Measurements from ENCODE around the gene SPSB2. TPM values are rescaled to one million over a fixed set of nuclear protein-coding genes. Genes with fewer than 3 reads are reported as not detected.

Gene SPSB2
- total and polyA plus RNA-seq, 9 of the 15 experiments (the other 6 are each of a cell fraction or from before 2014, with no cell fraction given) = 0.10 to 10.6 (median 1.9) TPM

DNA sequence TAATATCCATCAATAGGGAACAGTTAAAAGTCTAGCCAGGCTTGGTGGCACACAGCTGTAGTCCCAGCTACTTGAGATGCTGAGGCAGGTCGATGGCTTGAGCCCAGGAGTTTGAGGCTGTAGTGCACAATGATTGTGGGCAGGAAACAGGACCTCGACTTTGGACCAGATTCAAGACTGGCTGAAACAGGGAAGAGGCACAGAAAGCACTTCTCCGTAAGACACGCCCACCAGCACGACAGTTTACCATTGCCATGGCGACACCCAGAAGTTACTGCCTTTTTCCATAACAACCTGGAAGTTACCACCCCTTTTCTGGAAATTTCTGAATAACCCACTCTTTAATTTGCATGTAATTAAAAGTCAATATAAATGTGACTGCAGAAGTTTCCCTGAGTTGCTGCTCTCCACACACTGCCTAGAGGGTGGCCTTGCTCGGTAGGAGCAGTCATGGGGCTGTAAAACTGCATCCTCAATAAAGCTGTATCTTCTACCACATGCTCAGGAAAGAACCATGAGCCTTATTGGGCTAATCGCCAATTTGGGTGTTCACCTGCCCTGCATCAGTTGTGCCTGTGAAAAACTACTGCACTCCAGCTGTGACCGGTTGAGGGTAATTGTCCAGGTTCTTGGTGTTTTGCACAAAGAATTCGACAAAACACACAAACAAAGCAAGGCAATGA is 26.9 kb upstream of the SPSB2 start (continued):
- TF ChIP-seq, protein P1, sequence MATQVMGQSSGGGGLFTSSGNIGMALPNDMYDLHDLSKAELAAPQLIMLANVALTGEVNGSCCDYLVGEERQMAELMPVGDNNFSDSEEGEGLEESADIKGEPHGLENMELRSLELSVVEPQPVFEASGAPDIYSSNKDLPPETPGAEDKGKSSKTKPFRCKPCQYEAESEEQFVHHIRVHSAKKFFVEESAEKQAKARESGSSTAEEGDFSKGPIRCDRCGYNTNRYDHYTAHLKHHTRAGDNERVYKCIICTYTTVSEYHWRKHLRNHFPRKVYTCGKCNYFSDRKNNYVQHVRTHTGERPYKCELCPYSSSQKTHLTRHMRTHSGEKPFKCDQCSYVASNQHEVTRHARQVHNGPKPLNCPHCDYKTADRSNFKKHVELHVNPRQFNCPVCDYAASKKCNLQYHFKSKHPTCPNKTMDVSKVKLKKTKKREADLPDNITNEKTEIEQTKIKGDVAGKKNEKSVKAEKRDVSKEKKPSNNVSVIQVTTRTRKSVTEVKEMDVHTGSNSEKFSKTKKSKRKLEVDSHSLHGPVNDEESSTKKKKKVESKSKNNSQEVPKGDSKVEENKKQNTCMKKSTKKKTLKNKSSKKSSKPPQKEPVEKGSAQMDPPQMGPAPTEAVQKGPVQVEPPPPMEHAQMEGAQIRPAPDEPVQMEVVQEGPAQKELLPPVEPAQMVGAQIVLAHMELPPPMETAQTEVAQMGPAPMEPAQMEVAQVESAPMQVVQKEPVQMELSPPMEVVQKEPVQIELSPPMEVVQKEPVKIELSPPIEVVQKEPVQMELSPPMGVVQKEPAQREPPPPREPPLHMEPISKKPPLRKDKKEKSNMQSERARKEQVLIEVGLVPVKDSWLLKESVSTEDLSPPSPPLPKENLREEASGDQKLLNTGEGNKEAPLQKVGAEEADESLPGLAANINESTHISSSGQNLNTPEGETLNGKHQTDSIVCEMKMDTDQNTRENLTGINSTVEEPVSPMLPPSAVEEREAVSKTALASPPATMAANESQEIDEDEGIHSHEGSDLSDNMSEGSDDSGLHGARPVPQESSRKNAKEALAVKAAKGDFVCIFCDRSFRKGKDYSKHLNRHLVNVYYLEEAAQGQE (IDR thresholded peaks at IDR 0.05; ENCODE audit: borderline replicate concordance) = peak; percentile 57
- TF ChIP-seq, protein P1 (CRISPR knock-in tag; IDR thresholded peaks at IDR 0.05; ENCODE audit: low read depth) = no peak
- TF ChIP-seq FOXJ2 (tag; IDR thresholded peaks at IDR 0.05) = peak; percentile 92
- TF ChIP-seq, protein P2, sequence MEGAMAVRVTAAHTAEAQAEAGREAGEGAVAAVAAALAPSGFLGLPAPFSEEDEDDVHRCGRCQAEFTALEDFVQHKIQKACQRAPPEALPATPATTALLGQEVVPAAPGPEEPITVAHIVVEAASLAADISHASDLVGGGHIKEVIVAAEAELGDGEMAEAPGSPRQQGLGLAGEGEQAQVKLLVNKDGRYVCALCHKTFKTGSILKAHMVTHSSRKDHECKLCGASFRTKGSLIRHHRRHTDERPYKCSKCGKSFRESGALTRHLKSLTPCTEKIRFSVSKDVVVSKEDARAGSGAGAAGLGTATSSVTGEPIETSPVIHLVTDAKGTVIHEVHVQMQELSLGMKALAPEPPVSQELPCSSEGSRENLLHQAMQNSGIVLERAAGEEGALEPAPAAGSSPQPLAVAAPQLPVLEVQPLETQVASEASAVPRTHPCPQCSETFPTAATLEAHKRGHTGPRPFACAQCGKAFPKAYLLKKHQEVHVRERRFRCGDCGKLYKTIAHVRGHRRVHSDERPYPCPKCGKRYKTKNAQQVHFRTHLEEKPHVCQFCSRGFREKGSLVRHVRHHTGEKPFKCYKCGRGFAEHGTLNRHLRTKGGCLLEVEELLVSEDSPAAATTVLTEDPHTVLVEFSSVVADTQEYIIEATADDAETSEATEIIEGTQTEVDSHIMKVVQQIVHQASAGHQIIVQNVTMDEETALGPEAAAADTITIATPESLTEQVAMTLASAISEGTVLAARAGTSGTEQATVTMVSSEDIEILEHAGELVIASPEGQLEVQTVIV (CRISPR knock-in tag; IDR thresholded peaks at IDR 0.05; ENCODE audit: borderline replicate concordance) = peak; percentile 81; the same call in 1 of the 2 replicates
- peak; percentile 94 for TF ChIP-seq RFX1 (IDR thresholded peaks at IDR 0.05)
- TF ChIP-seq CSDE1 (IDR thresholded peaks at IDR 0.05) = peak in 1 of 2 experiments; percentile 55; a peak in 1 of 4 replicates
- no peak for TF ChIP-seq TAF15 (IDR thresholded peaks at IDR 0.05; ENCODE audit: low read depth, low read length)
- TF ChIP-seq, protein P3, sequence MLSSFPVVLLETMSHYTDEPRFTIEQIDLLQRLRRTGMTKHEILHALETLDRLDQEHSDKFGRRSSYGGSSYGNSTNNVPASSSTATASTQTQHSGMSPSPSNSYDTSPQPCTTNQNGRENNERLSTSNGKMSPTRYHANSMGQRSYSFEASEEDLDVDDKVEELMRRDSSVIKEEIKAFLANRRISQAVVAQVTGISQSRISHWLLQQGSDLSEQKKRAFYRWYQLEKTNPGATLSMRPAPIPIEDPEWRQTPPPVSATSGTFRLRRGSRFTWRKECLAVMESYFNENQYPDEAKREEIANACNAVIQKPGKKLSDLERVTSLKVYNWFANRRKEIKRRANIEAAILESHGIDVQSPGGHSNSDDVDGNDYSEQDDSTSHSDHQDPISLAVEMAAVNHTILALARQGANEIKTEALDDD (IDR thresholded peaks at IDR 0.05) = no peak
- no peak for TF ChIP-seq GATA2 (CRISPR knock-in tag; IDR thresholded peaks at IDR 0.05)
- peak; percentile 49 for TF ChIP-seq PKNOX1 (IDR thresholded peaks at IDR 0.05)
- peak; percentile 82 for TF ChIP-seq BMI1 (IDR thresholded peaks at IDR 0.05; ENCODE audit: low read length)

All from K562 (cell line).